Stomach (tissue), 9 donors: Measurements from ENCODE around the gene LSAMP. TPM values are rescaled to one million over a fixed set of nuclear protein-coding genes. Genes with fewer than 3 reads are reported as not detected.

Experiments
- DNase-seq, 2 donors: peaks; one replicate each; pipeline versions ENCODE4 v3.0.0 to v3.0.0-alpha.2; 2013 to 2019
- H3K27ac ChIP-seq, 5 donors: fragments of 200-600 bp in 4 of 5; sonication (generic) in 4 of 5; one replicate each; pipeline ENCODE4 v1.5.1; 2013 to 2019; ENCODE audit warnings: mild to moderate bottlenecking in 1 of 5, moderate library complexity in 1 of 5
- H3K27me3 ChIP-seq, 3 donors: fragments of 200-600 bp; sonication (generic); one replicate each; pipeline ENCODE4 v1.5.1; 2017 to 2019; ENCODE audit warnings: mixed run types in 1 of 3
- H3K36me3 ChIP-seq, 4 donors: fragments of 200-600 bp; sonication (generic); 1 replicate in 3 of 4; 2 replicates in 1 of 4; pipeline ENCODE4 v1.5.1; 2016 to 2019
- H3K4me1 ChIP-seq, 4 donors: fragments of 200-600 bp; sonication (generic); one replicate each; pipeline ENCODE4 v1.5.1; 2016 to 2019
- H3K4me3 ChIP-seq, 4 donors: fragments of 200-600 bp; sonication (generic) in 3 of 4; one replicate each; pipeline ENCODE4 v1.5.1; 2016 to 2019; ENCODE audit warnings: mild to moderate bottlenecking in 1 of 4
- H3K9me3 ChIP-seq, 4 donors: fragments of 200-600 bp; sonication (generic); one replicate each; pipeline ENCODE4 v1.5.1; 2016 to 2019
- EP300 ChIP-seq: sonication (generic); formaldehyde crosslinking; IDR thresholded peaks from one replicate; pipeline ENCODE4 v1.6.1; 2017; ENCODE audit warnings: antibody characterized with exemption
- POLR2A ChIP-seq, 4 donors: fragments of 450-650 bp; IDR thresholded peaks; one replicate each; pipeline ENCODE4 v1.6.1; 2016; ENCODE audit warnings: antibody characterized with exemption in 4 of 4, control low read depth in 2 of 4, mild to moderate bottlenecking in 1 of 4, moderate library complexity in 1 of 4
- POLR2AphosphoS5 ChIP-seq, 3 donors: sonication (generic); formaldehyde crosslinking; IDR thresholded peaks; one replicate each; pipeline ENCODE4 v1.6.1; 2016; ENCODE audit warnings: antibody characterized with exemption in 3 of 3
- WGBS, 5 donors: extraction: QIAGEN DNeasy Blood & Tissue Kit in 3 of 5; methylation state at CpG; one replicate each; pipeline versions ENCODE4 v1.1.5 to v1.1.7; 2013 to 2018; 5-methylcytosine and 5-hydroxymethylcytosine counted together
- intact Hi-C: fragments of 100-400 bp; cut with DNase I; formaldehyde crosslinking; loops from one replicate; pipeline ENCODE4 v1.15.1; 2023; ENCODE audit warnings: low total_unique reads
- polyA plus RNA-seq, 3 donors: library from polyadenylated mRNA; stranded (reverse); fragments of 200-250 nt; gene quantifications; one replicate each; pipeline ENCODE4 v1.2.3, GENCODE V29; 2013
- total RNA-seq, 5 donors: library from RNA; depleted of rRNA; stranded (reverse); fragments of >200 nt; gene quantifications; one replicate each; pipeline versions ENCODE4 v1.1.0 to v1.2.3, GENCODE V29; 2014 to 2016
- TF ChIP-seq, protein P1 (sequence below), 7 experiments: fragments of 450-650 bp in 4 of 7; fragments of 200-600 bp in 3 of 7; sonication (generic) in 3 of 7; IDR thresholded peaks; one replicate each; pipeline ENCODE4 v1.5.1; 2016 to 2019; ENCODE audit warnings: antibody characterized with exemption in 7 of 7, control low read depth in 2 of 7, mild to moderate bottlenecking in 1 of 7
- donor health status: healthy with polysubstance abuse.
- donor health status: Bipolar disorder and iron deficiency.
- donor health status: healthy.

The LSAMP gene
- total and polyA plus RNA-seq, 8 donors = 1.1 to 20.7 (median 1.7) TPM

DNA sequence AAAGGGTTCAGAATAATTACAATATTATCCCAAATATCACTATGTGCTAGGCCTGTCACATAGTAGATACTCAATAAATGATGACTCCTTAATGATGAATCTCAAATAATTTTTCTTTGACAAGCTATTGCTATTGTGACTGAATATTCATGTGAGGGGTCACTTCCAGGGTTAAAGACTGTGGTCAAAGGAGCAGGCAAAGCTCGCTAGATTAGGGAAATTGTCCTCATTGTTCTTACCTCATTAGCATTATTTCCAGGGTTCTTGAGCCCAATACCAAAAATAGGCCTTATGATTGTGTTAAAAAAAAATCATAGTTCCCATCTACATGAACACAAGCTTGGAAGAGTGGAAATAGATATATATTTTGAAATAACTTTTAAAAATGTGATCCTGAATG lies 569.8 kb downstream of the LSAMP start:
- H3K4me3 ChIP-seq = no peak overlapping the region
- intact Hi-C loops = no loop called here
- H3K36me3 ChIP-seq = no peaks in the 10 kb centered on the region
- 50 to 69% (median 56%) methylated on average over 1 of the region's 1 CpG for WGBS, 5 donors
- peaks cover 0 to 11% (median 0%) of the 10 kb centered on the region in 4 donors for H3K4me1 ChIP-seq
- no peak for TF ChIP-seq POLR2AphosphoS5 (IDR thresholded peaks at IDR 0.05)
- TF ChIP-seq, protein P1, sequence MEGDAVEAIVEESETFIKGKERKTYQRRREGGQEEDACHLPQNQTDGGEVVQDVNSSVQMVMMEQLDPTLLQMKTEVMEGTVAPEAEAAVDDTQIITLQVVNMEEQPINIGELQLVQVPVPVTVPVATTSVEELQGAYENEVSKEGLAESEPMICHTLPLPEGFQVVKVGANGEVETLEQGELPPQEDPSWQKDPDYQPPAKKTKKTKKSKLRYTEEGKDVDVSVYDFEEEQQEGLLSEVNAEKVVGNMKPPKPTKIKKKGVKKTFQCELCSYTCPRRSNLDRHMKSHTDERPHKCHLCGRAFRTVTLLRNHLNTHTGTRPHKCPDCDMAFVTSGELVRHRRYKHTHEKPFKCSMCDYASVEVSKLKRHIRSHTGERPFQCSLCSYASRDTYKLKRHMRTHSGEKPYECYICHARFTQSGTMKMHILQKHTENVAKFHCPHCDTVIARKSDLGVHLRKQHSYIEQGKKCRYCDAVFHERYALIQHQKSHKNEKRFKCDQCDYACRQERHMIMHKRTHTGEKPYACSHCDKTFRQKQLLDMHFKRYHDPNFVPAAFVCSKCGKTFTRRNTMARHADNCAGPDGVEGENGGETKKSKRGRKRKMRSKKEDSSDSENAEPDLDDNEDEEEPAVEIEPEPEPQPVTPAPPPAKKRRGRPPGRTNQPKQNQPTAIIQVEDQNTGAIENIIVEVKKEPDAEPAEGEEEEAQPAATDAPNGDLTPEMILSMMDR (IDR thresholded peaks at IDR 0.05) = no peak
- no peak for TF ChIP-seq POLR2A (IDR thresholded peaks at IDR 0.05)
- no peak for TF ChIP-seq EP300
- no peak overlapping the region for H3K27ac ChIP-seq
- H3K9me3 ChIP-seq = no peaks in the 10 kb centered on the region
- H3K27me3 ChIP-seq = no peaks in the 10 kb centered on the region
- DNase-seq = no peak

DNA sequence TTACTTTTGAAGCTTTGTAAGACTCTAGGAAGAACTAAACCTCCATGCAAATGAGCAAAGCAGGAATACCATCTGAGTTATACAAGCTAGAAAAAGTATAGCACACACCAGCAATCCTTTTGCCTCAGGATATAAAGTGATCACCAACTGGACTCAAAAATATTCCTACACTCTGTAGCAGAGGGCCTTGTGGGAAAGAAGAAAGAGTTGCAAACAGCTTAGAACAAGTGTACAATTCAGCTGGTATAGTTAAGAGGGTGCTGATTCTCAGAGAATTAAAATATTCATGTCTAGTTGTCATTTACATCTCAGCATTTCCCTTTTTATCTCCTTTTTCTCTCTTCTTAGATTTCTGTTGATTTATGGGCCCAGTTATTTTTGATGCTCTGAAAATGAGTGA lies 573.6 kb downstream of the LSAMP start:
- H3K4me3 ChIP-seq = no peak overlapping the region
- no peak for TF ChIP-seq EP300
- TF ChIP-seq, protein P1 (IDR thresholded peaks at IDR 0.05) = no peak
- no peak for TF ChIP-seq POLR2A (IDR thresholded peaks at IDR 0.05)
- no peak for TF ChIP-seq POLR2AphosphoS5 (IDR thresholded peaks at IDR 0.05)
- H3K4me1 ChIP-seq = peaks cover 0 to under 1% (median 0%) of the 10 kb centered on the region in 4 donors
- H3K36me3 ChIP-seq = no peaks in the 10 kb centered on the region
- H3K27ac ChIP-seq = no peak overlapping the region
- DNase-seq = no peak
- H3K27me3 ChIP-seq = no peaks in the 10 kb centered on the region
- no peaks in the 10 kb centered on the region for H3K9me3 ChIP-seq
- intact Hi-C loops = no loop called here

DNA sequence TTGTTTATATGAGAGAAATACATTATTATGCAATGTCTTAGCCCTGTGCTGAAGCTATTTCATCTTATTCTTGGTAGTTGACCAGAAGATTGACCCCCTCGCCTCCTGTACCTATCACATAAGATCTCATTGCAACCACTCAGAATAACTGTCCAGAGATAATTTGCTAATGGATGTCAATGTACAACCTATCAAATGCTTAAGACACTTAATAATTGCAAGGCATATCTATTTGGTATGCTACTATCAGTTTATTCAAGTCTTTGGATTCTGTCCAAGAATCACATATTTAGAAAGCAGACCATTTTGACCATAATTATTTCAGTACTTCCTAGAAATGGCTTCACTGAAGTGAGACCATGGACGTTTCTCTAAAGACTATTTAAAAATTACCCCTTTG lies 580.4 kb downstream of the LSAMP start:
- H3K27ac ChIP-seq = no peak overlapping the region
- H3K27me3 ChIP-seq = no peaks in the 10 kb centered on the region
- intact Hi-C loops = no loop called here
- H3K36me3 ChIP-seq = no peaks in the 10 kb centered on the region
- 43 to 60% (median 53%) methylated on average over 2 of the region's 2 CpGs for WGBS, 5 donors
- no peaks in the 10 kb centered on the region for H3K9me3 ChIP-seq
- no peaks in the 10 kb centered on the region for H3K4me1 ChIP-seq
- TF ChIP-seq, protein P1 (IDR thresholded peaks at IDR 0.05) = no peak
- TF ChIP-seq POLR2AphosphoS5 (IDR thresholded peaks at IDR 0.05) (no peak), EP300 (no peak), POLR2A (IDR thresholded peaks at IDR 0.05) (no peak)
- DNase-seq = no peak
- H3K4me3 ChIP-seq = no peak overlapping the region

DNA sequence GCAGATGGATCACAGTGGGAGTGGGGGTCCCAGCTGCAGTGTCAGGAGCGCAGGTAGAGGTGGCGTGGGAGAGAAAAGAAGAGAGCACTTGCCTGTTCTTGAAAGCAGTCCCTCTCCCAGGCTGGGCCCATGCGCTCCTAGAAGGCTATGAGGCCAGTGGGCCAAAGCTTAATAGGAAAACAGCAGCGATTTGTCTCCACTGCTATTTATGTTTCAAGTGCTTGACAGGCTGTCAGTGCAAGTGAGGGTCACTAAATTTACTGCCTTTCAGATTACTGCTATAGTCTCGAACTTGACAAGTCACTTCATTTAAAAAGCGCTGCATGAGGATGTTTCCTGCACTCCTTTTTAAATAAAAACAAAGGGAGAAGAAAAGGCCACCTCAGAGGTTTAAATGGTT lies 582.4 kb downstream of the LSAMP start:
- Histone ChIP-seq H3K4me3 (no peak overlapping the region), H3K4me1 (peaks cover 0 to 12% (median 6%) of the 10 kb centered on the region in 4 donors), H3K27me3 (no peaks in the 10 kb centered on the region), H3K36me3 (no peaks in the 10 kb centered on the region), H3K9me3 (no peaks in the 10 kb centered on the region), H3K27ac (no peak overlapping the region)
- intact Hi-C loops = no loop called here
- TF ChIP-seq EP300 = no peak
- TF ChIP-seq POLR2AphosphoS5 (IDR thresholded peaks at IDR 0.05) = no peak
- TF ChIP-seq, protein P1 (IDR thresholded peaks at IDR 0.05) = no peak
- no peak for TF ChIP-seq POLR2A (IDR thresholded peaks at IDR 0.05)
- WGBS, 5 donors = 66 to 81% (median 74%) methylated on average over 6 of the region's 6 CpGs
- DNase-seq = no peak
